ENCODE data around the gene DAW1.
A peak's percentile ranks its signal among the peaks of the same experiment; 100 is the strongest.

Gene DAW1

DNA sequence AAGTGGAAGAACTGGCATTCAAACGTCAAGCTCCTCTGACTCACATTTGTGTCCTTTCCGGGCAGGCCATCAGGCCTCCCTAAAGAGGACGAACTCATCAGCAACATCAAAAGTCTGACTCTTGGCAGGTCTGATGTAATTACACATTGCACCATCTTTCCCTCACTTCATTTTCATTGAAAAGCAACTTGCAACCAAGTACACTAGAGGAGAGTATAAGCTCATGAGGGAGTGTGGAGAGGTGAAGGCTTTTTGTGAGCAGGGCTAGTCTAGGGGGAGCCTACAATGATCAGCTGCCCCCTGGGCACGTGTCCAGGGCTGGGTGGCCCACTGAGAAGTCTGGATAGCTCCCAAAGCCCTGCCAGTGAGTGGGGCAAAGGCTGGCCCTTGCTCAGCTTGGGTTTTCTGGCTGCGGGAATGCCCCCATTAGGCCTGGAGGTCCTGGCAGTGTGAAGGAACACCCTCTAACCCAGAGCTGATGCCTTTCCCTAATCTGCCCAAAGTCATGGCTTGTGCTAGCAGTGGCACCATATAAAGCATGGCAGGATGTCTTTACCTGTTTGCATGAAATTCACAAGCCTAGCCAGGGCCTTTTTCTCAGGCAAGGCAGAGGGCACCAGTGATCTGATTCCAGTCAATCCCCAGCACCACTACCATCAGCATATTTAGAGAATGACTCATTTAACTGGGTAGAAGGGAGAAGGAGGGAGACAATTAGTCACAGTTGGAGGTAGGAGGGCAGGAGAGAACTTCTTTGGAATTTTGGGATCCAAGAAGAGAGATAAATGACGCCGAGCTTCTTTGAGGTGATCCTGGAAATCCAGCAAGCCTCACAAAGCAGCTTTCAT is 8.5 kb upstream of the DAW1 start:
- DNase-seq, result no peak

DNA sequence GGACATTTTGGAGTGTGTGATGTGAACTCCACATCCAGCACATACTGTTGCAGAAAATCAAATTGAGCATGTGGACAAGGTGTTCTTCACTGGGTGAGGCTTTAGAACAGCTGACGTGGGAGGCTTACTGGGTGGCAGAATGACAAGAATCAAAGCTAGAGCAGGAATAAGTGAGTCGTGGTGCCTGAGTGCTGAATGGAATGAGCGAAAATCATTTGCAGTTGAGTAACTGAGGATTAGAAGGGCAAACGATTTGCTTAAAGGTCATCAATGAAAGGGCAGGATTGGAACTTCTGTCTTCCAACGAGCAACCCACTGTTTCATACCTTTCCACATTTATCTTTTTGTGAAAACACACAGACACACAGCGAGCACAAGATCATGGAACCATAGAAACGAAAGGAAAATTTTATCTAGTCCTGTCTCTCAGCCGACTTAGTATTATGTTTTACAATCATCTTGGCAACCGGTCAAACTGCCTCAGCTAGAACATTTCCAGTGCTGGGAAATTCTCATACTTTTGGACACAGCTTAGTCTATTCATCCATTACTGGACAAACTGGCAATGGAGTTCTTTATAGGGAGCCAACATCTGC is 7.2 kb upstream of the DAW1 start:
- no peak for DNase-seq

DNA sequence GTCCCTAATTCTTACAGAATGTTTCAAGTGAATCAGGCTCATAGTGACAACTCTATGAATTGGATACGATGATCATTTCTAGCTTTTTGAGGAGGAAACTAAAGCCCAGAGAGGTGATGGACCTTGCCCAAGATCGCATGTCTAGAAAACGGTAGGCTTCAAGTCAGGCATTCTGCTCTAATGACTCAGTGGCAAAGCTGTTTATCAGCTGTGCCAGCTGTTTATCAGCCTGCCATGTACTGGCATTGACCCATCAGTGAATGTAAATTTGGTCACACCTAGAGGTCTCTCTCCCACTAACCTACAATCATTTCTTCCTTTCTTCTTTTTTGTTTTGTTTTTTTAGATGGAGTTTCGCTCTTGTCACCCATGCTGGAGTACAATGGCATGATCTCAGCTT is 6.1 kb upstream of the DAW1 start:
- no peak for DNase-seq

DNA sequence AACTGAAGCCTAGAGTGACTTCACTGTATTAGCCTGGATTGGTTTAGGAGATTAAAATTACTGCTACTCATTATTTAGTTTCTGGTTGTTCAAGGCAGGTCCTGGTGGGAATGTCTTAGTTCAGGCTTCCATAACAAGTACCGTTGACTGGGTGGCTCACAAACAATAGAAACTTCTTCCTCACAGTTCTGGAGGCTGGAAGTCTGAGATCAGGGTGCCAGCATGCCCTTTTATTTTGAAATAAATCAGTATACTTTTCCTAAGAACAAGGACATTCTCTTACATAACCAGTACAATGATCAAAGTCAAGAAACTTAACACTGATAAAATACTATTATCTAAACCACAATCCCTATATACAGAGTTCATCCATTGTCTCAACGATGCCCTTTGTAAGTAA is 4.0 kb upstream of the DAW1 start:
- no peak for DNase-seq

DNA sequence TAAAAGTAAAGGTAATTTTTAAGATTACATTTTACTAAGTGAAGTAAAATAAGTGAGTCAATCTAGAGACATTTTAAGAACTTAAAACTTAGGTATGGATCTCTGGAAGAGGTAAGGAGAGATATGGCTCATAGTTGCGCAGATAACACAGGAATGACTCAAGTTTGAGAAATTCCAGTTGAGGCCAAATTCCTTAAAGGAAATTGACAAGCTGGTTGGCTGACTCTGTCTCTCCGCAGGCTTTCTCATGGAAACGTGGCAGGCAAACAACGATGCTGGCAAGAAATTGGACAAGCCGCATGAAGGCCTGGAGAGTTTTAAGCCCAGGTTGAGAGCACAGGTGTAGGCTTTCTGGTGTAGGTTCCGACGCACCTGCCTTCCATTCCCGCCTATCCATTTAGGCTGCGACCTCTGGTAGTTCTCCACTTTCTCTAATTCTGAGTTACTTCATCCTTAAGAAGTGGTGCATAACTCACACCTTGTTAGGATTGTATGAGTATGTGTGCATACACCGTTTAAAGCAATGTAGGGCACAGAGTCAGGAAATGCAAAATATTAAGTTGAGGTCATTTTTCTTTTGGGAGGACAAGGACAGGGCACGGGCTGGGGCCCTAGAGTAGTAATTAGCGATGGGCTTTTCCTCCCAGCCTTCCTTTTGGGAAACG is 589 bp upstream of the DAW1 start:
- no peak for DNase-seq

DNA sequence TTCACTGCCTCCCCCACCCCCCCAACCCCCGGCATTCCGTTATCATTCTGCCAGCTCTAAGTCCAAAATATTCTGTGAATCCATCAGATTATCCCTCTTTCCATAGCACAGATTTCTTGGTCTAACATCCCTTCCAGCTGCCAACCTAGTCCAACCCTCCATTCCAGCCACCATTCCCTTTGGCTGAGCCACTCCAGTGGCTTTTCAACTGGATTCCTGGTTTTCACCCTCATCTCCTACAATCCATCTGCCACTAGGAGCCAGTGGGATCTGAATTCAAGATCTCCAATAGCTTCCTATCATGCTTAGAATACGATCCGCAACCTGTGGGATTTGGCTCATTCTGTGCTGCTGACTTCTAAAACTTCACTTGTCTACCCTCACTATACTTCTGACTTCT is 1.2 kb downstream of the DAW1 start:
- DNase-seq, result no peak

DNA sequence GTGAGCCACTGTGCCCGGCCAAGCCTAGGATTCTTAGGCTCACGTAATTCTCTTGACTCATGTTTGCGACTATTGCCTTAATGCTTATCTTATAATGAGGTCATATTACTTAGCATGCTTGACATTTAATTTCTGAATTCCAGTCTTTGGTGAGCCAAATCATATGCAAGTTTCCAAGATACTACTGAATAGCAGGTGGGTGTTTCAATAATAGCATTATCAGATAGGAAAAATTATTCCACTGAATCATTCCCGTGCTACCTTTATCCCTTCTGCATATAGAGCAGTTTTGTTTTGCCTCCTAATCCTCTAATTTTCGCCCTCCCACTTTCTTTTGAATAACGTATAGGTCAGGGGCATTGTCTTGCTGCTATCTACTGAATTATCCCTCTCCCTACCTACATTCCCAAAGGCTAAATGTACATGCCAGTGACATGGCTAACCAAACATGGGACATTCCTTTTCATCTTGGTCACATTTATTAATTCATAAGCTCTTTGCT is 4.9 kb downstream of the DAW1 start:
- DNase-seq, result no peak

DNA sequence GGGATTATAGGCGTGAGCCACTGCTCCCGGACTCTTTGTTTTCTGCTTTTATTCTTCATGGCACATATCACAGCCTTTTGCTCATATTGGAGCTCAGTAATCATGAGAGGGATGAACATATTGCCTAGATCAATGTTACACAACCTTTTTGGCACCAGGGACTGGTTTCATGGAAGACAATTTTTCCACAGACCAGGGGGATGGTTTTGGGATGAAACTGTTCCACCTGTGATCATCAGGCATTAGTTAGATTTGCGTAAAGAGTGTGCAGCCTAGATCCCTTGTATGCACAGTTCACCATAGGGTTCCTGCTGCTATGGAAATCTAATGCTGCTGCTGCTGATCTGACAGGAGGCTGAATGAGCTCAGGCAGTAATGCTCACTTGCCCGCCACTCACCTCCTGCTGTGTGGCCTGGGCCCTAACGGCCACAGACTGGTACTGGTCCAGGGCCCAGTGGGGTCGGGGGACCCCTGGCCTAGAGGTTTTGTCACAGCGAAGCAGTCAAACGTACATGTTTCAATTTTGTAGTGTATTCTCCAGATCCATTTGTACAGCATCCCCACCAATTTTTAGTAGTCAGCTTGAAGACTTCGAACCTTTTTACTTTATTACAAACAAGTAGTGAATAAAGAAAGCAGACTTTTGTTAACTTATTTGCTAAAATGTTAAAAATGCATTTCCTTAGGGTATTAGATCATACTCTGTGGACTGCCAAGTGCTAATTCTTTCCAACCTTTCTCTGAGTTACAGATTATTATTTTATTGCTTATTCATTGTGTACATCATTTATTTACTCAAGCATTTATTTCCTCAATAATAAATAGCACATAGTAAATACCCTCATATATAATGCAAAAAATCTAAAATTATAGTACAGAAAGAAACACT is 6.2 kb downstream of the DAW1 start:
- no peak for DNase-seq

DNA sequence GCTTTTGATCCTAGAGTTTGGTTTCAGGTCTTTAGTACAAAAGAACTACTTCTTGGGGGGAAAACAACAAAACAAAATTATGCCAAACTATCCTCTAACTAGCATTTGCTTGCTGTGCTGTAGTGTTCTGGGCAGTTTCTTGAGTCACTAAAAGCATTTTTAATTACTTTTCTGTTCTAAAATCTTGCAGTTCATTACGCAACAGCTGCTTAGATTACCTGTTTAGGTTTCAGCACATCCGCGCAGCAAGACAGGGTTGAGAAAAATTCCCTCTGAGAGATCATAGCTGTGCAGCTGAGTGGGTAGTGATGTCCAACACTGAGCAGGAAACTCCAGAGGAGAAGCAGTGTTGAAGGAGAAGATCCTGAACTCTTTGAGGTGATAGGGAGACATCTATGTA is 9.0 kb downstream of the DAW1 start:
- no peak for DNase-seq

DNA sequence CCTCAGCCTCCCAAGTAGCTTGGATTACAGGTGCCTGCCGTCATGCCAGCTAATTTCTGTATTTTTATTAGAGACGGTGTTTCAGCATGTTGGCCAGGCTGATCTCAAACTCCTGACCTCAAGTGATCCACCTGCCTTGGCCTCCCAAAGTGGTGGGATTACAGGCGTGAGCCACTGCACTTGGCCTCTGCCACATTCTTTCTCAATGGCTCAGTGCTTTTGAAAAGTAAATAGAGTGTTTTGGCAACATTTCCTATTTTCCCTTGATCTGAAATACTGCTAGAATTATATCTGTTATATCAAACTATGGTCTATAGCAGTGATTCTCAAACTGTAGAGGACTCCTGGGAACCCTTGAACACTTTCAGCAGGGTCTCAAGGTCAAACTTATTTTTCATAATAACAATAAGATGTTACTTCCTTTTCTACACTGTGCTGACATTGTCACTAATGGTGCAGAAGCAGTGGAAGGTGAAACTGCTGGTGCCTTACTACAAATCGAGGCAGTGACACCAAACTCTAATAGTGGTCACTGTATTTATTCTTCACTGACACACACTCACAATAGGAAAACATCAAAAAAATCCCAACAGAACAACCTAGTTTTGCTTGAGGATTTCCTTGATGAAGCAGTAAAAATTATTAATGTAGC is 10.6 kb downstream of the DAW1 start:
- no peak for DNase-seq

DNA sequence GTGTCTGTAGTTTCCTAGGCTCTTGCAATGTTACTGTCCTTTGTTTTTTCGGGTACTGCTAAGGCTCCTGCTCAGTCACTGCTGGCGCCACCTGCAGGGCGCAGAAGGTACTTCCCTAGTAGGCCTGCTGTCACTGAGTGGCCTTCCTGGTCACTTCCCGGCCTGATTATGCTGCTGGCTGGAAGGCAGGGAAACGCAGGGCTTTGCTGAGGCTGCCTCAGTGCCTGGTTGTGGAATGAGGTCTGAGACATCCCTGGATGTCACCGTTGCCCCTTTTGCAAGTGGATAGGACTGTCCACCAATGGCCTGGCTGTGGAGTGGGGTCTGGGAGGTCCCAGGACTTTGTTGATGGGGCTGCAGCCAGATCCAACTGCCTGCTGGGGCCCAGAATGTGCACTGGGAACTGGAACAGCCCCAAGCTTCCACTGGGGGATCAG is 13.1 kb downstream of the DAW1 start:
- DNase-seq, result peak in 2 of 4 experiments; percentile 5 to 23

DNA sequence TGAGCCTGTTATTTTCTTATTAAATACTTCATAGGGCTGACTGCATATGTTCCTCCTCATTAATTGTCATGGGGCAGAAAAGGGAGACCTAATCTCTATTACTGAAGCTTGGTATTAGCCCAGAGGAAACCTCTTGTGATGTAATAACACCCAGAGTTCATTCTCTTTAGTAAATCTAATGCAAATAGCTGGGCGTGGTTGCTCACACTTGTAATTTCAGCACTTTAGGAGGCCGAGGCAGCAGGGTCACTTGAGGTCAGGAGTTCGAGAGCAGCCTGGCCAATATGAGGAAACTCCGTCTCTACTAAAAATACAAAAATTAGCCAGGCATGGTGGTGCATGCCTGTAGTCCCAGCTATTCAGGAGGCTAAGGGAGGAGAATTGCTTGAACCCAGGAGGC is 14.7 kb downstream of the DAW1 start:
- no peak for DNase-seq

DNA sequence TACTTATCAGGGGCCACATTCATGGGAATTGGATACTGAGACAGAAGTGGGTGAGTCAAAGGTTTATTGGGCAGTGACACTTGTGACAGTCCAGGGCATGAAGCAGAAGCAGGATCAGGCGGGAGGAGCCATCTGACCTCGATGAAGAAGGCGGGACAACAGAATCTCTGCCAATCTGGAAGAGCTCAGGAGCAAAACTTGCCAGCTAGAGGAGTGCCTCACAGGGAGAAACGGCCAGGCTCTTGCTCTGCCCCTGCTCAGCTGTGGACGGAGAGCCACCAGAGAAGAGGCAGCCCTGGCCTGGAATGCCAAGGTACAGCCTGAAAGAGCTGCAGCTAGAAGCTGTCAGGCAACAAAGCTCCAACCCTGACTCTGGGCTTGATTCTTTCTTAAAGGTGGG is 16.9 kb downstream of the DAW1 start:
- DNase-seq, result no peak

DNA sequence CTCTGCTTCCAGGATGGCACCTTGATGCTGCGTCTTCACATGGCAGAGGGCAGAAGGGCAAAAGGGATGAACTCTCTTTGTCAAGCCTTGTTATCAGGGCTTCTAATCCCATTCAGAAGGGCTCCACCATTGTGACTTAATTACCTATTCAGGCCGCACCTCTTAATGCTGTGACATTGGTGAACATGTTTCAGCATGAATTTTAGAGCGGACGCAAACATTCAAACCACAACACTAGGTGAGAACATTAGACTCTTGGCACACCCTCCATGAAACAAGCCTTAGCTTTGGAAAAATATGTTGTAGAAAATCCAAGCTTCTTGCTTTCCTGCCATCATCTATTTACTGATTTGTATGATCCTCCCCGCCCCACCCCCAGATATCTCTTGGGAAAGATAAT is 17.9 kb downstream of the DAW1 start:
- DNase-seq, result no peak

DNA sequence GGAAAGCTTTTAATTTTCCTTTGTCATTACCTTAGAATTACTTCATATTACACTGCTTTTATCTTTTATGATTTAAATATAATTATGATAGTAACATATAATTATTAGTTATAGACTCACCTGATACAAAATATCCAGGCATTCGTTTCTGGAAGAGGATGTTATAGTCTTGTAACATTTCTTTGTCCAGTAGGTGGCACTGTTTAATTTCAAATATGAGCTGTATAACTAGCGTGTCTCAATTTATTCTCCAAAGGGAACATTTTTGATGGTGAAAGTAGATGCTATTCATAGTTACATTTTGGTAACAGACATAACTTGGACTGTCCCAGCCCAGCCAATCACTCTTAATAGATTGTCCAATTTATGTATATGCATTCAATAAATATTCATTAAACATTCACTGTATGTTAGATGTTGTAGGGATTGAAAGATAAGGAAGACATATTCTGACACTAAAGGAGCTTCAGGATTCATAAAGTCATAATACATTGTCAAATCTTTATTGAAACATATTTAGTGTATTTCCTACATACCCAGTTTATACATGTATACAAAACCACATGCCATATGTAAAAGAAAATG is 19.2 kb downstream of the DAW1 start:
- DNase-seq, result no peak

DNA sequence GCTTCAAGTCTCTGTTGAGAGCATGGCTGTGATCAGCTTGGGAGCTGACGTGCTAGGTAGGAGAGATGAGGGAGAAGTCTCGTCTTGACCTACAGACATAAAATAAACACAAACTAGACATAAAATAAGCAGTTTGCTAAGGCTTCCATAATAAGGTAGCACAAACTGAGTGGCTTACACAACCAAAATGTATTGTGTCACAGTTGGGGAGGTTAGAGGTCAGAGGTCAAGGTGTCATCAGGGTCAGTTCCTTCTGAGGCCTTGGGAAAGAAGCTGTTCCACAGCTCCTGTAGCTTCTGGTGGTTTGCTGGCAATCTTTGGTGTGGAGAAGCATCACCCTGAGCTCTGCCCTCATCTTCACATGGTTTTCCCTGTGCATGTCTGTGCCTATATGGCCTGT is 20.2 kb downstream of the DAW1 start:
- DNase-seq, result no peak

DNA sequence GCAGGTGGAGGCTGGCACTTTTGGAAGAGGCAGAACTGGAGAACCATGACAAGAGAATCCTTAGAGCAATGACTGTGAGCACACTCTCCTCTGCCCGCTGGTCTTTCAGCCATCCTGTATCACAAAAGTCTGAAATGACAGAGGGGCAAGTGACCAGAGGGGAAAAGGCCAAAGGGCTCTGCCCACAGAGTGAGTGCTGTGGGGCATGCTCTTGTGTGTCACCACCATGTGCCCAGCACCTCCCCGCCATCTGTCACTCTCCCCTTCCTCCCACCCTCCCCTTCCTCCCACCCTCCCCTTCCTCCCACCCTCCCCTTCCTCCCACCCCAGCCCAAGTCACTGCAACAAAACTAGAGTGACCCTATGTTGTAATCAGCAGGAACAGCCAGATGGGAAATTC is 31.9 kb downstream of the DAW1 start:
- DNase-seq, result no peak

DNA sequence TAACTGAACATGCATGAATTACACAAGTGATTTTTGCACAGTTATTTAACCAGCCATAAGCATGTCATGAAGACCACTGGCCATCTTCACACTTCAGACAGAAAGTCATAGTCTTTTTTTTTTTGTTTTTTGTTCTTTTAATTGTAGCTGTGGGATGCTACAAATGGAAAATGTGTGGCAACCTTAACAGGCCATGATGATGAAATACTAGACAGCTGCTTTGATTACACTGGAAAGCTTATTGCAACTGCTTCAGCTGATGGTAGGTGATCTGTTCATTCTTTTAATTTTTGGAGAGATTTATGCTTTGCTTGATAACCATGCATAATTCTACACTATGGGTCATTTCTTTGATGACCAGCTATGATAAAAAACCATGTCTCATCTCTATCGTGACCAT is 35.6 kb downstream of the DAW1 start:
- no peak for DNase-seq

DNA sequence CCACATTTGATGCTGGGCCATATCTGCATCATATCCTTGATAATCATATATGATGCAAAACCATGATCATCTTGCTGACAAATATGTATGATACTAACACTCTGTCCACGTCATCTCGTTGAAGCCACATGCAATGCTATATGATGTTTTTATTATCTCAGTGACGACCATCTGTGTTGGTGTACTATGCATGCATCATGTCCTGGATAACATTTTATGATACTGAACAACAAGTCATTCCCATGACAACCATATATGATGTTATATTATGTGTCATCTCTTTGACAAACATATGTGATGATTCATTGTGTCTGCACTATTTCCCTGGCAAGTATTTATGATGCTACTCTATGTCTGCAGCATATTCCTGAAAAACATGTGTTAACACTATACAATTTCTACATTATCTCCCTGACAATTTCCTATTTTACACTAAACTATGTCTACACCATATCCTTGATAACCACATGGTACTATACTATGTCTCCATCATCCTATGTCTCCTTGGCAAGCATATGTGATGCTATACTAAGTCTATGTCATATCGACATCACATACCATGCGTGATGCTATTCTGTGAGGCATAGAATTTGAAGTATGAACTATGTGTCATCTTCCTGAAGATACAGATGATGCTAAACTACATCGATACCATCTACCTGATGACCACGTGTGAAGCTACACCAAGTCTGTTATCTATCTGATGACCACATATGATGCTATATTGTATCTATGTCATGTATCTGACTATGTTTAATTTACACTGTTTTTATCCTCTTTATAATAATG is 37.0 kb downstream of the DAW1 start:
- no peak for DNase-seq

DNA sequence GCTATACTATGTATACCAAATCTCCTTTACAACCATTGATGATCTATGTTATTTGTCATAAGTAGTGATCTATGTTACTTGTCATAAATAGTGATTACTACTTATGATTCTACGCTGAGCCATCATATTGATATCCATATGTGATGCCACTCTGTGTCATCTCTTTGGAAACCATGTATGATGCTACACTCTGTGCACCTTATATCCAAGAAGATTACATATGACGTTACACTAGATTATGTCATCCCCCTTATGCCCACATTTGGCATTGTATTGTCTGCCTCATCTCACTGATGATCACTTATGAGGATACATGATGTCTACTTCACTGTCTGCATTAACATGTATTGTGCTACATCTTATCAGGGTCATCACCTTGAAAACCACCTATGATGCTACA is 42.9 kb downstream of the DAW1 start:
- DNase-seq, result no peak

DNA sequence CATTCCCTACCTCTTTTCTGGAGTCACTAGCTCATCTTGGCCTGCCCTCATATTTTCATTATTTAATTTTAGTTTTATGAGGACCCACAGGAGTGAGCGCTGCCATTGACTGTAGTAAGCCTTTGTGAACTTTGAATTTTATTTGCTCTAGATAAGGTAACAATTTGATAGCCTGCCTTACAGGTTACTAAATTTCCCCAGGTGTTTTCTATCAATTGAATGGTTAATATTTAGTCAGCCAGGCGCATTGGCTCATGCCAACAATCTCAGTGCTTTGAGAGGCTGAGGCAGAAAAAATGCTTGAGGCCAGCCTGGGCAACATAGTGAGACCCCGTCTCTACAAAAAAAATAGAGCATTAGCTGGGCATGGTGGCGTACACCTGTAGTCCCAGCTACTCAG is 50.2 kb downstream of the DAW1 start:
- no peak for DNase-seq

All from activated naive CD4-positive, alpha-beta T cell (primary cell).